Vagina (tissue), 2 donors: ENCODE data around the gene ERC2.

Experiments used
- POLR2AphosphoS5 ChIP-seq, 2 donors: sonication (generic); formaldehyde crosslinking; IDR thresholded peaks; one replicate each; pipeline ENCODE4 v1.9.0; 2017; ENCODE audit warnings: antibody characterized with exemption in 2 of 2, mild to moderate bottlenecking in 2 of 2, low read depth in 1 of 2; ENCODE audit not compliant: insufficient read depth in 1 of 2
- TF ChIP-seq, protein P1 (sequence below), 3 experiments: fragments of 450-650 bp in 2 of 3; fragments of 200-600 bp in 1 of 3; sonication (generic) in 1 of 3; IDR thresholded peaks; one replicate each; pipeline ENCODE4 v1.5.1; 2017 to 2019; ENCODE audit warnings: antibody characterized with exemption in 3 of 3, mild to moderate bottlenecking in 2 of 3, moderate library complexity in 2 of 3

DNA sequence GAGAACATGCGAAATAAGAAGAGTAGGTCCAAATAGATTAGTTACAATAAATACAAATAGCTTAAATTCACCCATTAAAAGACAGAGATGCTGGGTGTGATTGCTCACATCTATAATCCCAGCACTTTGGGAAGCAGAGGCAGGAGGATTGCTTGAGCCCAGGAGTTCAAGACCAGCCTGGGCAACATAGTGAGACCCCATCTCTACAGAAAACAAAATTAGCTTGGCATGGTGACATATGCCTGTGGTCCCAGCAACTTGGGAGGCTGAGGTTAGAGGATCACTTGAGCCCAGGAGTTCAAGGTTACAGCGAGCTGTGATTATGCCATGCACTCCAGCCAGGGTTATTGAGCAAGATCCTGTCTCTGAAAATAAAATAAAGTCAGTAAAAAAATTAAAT is 872.1 kb downstream of the ERC2 start:
- no peak for TF ChIP-seq POLR2AphosphoS5 (IDR thresholded peaks at IDR 0.05; ENCODE audit: insufficient read depth in 1 of 2, low read depth in 1 of 2)
- TF ChIP-seq, protein P1, sequence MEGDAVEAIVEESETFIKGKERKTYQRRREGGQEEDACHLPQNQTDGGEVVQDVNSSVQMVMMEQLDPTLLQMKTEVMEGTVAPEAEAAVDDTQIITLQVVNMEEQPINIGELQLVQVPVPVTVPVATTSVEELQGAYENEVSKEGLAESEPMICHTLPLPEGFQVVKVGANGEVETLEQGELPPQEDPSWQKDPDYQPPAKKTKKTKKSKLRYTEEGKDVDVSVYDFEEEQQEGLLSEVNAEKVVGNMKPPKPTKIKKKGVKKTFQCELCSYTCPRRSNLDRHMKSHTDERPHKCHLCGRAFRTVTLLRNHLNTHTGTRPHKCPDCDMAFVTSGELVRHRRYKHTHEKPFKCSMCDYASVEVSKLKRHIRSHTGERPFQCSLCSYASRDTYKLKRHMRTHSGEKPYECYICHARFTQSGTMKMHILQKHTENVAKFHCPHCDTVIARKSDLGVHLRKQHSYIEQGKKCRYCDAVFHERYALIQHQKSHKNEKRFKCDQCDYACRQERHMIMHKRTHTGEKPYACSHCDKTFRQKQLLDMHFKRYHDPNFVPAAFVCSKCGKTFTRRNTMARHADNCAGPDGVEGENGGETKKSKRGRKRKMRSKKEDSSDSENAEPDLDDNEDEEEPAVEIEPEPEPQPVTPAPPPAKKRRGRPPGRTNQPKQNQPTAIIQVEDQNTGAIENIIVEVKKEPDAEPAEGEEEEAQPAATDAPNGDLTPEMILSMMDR (IDR thresholded peaks at IDR 0.05) = no peak
